HepG2 (cell line): Measurements from ENCODE around the gene IQCE. TPM values are rescaled to one million over a fixed set of nuclear protein-coding genes. Genes with fewer than 3 reads are reported as not detected.

ENCODE experiments used
- ATAC-seq: fragments of 200-7000 bp; cut with Tn5 transposase; 3 replicates; pipeline ENCODE4 v1.9.1; 2020; ENCODE audit warnings: mild to moderate bottlenecking, moderate library complexity
- BruUV-seq: library from RNA; stranded (reverse); fragments of 400-500 nt; replicated peaks from 2 replicates; lab custom pipeline; 2021; lab: Mats Ljungman, UMichigan
- CTCF ChIA-PET: fragments of 300-600 bp; formaldehyde crosslinking; extraction: SDS; loops from one replicate; lab custom pipeline; 2021; ENCODE audit warnings: low total read pairs, inconsistent platforms, low intra/inter-chr PET ratio; lab: Yijun Ruan, JAX
- POLR2A ChIA-PET: fragments of 350-600 bp; sonication (Branson Sonifier 250); formaldehyde crosslinking; loops from one replicate; lab custom pipeline; 2020; ENCODE audit warnings: antibody characterized with exemption, inconsistent platforms; lab: Yijun Ruan, JAX
- DNase-seq: peaks from one replicate; pipeline ENCODE4 v3.0.0-alpha.2; 2015; ENCODE audit warnings: low spot score
- FAIRE-seq: peaks from 3 replicates; lab custom pipeline; 2011; peaks lifted over from hg19 to GRCh38; lab: Jason Lieb, UNC
- H2AFZ ChIP-seq: one replicate; pipeline ENCODE4 v1.6.1; 2011; ENCODE audit warnings: low read length, inconsistent platforms
- H3K27ac ChIP-seq: fragments of 300-600 bp; 3 replicates; pipeline ENCODE4 v1.8.0; 2011; ENCODE audit warnings: mixed run types, mild to moderate bottlenecking, mixed read lengths, low read length, inconsistent platforms; ENCODE audit not compliant: insufficient read depth; ENCODE audit errors: extremely low read length
- H3K27me3 ChIP-seq, 2 experiments: fragments of 200-600 bp in 1 of 2; 2 replicates in 1 of 2; 3 replicates in 1 of 2; pipeline versions ENCODE4 v1.6.0 to v1.8.0; 2011; ENCODE audit warnings: low read length in 2 of 2, mild to moderate bottlenecking in 2 of 2, moderate library complexity in 2 of 2, inconsistent platforms in 1 of 2; ENCODE audit not compliant: insufficient read depth in 2 of 2, control insufficient read depth in 1 of 2
- H3K36me3 ChIP-seq, 2 experiments: fragments of 200-600 bp in 1 of 2; replicated peaks in 1 of 2; 2 replicates in 1 of 2; 3 replicates in 1 of 2; pipeline versions ENCODE4 v1.5.1 to v1.8.0; 2011; ENCODE audit warnings: low read length in 2 of 2, inconsistent platforms in 1 of 2; ENCODE audit not compliant: insufficient read depth in 2 of 2, control insufficient read depth in 1 of 2
- H3K4me1 ChIP-seq: 2 replicates; pipeline ENCODE4 v1.5.1; 2012; ENCODE audit warnings: low read length, inconsistent platforms; ENCODE audit not compliant: insufficient read depth
- H3K4me2 ChIP-seq: 2 replicates; pipeline ENCODE4 v1.6.0; 2011; ENCODE audit warnings: low read depth, low read length, inconsistent platforms
- H3K4me3 ChIP-seq, 3 experiments: fragments of 200-600 bp in 1 of 3; sonication (generic), shearing (Covaris generic) in 1 of 3; replicated peaks in 1 of 3; 2 replicates each; pipeline ENCODE4 v1.5.1; 2011 to 2016; ENCODE audit warnings: low read length in 3 of 3, inconsistent platforms in 2 of 3, low read depth in 2 of 3, mild to moderate bottlenecking in 2 of 3, control low read depth in 1 of 3, mixed read lengths in 1 of 3; ENCODE audit not compliant: insufficient read depth in 1 of 3
- H3K79me2 ChIP-seq: one replicate; pipeline ENCODE4 v1.6.1; 2011; ENCODE audit warnings: low read length, inconsistent platforms; ENCODE audit not compliant: insufficient read depth
- H3K9ac ChIP-seq: 2 replicates; pipeline ENCODE4 v1.6.0; 2011; ENCODE audit warnings: mild to moderate bottlenecking, low read depth, low read length, inconsistent platforms; ENCODE audit not compliant: insufficient read depth
- H3K9me3 ChIP-seq: 2 replicates; pipeline ENCODE4 v1.5.1; 2012; ENCODE audit warnings: mild to moderate bottlenecking, low read length
- H4K20me1 ChIP-seq: 2 replicates; pipeline ENCODE4 v1.6.0; 2011; ENCODE audit warnings: inconsistent platforms, mild to moderate bottlenecking, low read length, moderate library complexity; ENCODE audit not compliant: insufficient read depth
- NCOA1 ChIP-seq: sonication (generic); formaldehyde crosslinking; IDR thresholded peaks from 2 replicates; pipeline ENCODE4 v1.9.0; 2021; ENCODE audit warnings: missing genetic modification reagents
- NONO ChIP-seq, 2 experiments: fragments of 450-650 bp in 1 of 2; sonication (generic) in 1 of 2; formaldehyde crosslinking in 1 of 2; IDR thresholded peaks in 1 of 2; conservative IDR thresholded peaks in 1 of 2; 2 replicates each; pipeline versions ENCODE4 v1.6.1 to v1.8.0; 2017 to 2022; ENCODE audit warnings: mild to moderate bottlenecking in 1 of 2, missing genetic modification reagents in 1 of 2, moderate library complexity in 1 of 2
- ZBTB46 ChIP-seq: sonication (generic); formaldehyde crosslinking; IDR thresholded peaks from 2 replicates; pipeline ENCODE4 v1.4.0; 2020; ENCODE audit warnings: mild to moderate bottlenecking, missing genetic modification reagents, borderline replicate concordance
- ZNF572 ChIP-seq: sonication (generic); formaldehyde crosslinking; IDR thresholded peaks from 2 replicates; pipeline ENCODE4 v1.5.1; 2020; ENCODE audit warnings: mild to moderate bottlenecking, missing genetic modification reagents
- WGBS: methylation state at CpG from one replicate; pipeline ENCODE4 v1.1.6; 2017; ENCODE audit warnings: low lambda C conversion rate; 5-methylcytosine and 5-hydroxymethylcytosine counted together
- in situ Hi-C: cut with HindIII; loops from 2 replicates; pipeline ENCODE4 v1.10.0; 2017; ENCODE audit warnings: low pct_unique_long_range_greater_than_20kb; ENCODE audit not compliant: extremely low pct_ligation_motif_present
- intact Hi-C: fragments of 100-400 bp; cut with micrococcal nuclease; formaldehyde crosslinking; loops from one replicate; pipeline ENCODE4 v1.10.0; 2022; ENCODE audit not compliant: unreplicated experiment
- polyA plus RNA-seq, 8 experiments: library from polyadenylated mRNA; depleted of rRNA in 3 of 8; stranded (reverse) in 7 of 8; unstranded in 1 of 8; fragments of >200 nt; fragmentation: Illumina TruSeq in 4 of 8; extraction: Trizol in 4 of 8; gene quantifications; 2 replicates each; pipeline versions ENCODE4 v1.2.1 to v1.2.3, GENCODE V29; 2011 to 2016; ENCODE audit warnings: low read depth in 4 of 8, missing spikeins in 1 of 8, mixed read lengths in 1 of 8; ENCODE audit not compliant: insufficient read depth in 1 of 8
- total RNA-seq, 5 experiments: library from RNA; depleted of rRNA; stranded (reverse); fragments of >200 nt; fragmentation: Illumina TruSeq; extraction: Trizol; gene quantifications; 2 replicates each; pipeline ENCODE4 v1.2.3, GENCODE V29; 2016; ENCODE audit warnings: low read depth in 1 of 5

IQCE gene
- total and polyA plus RNA-seq, 2 of the 13 experiments (the other 11 are each of a cell fraction or from before 2014, with no cell fraction given): 1.5 to 2.5 TPM

- in situ Hi-C loops: no loop called here
- intact Hi-C loops: no loop called here
- Histone ChIP-seq H4K20me1 (peaks cover 37% of the 10 kb centered on the region; the same call in 1 of the 2 replicates), H3K79me2 (peaks cover 78% of the 10 kb centered on the region), H3K27me3 (no peaks in the 10 kb centered on the region), H2AFZ (no peak overlapping the region), H3K4me2 (no peak overlapping the region), H3K36me3 (peaks cover 8 to 20% of the 10 kb centered on the region in 2 experiments; a peak in 3 of 5 replicates), H3K4me1 (peaks cover 89% of the 10 kb centered on the region), H3K27ac (peak overlapping the region; percentile 79), H3K9me3 (no peaks in the 10 kb centered on the region), H3K9ac (peak overlapping the region; percentile 55; the same call in 1 of the 2 replicates), H3K4me3 (no peak overlapping the region)
- DNase-seq: no peak
- no peak for TF ChIP-seq ZBTB46
- TF ChIP-seq NCOA1 (CRISPR knock-in tag): no peak
- 0 out of 2 replicates have a peak, but pooled peaks have one; percentile 1 for TF ChIP-seq ZNF572 (CRISPR knock-in tag)
- TF ChIP-seq NONO (IDR thresholded peaks at IDR 0.05): no peak
- 0 out of 2 replicates have a peak, but pooled peaks have one; percentile 14 for TF ChIP-seq NONO (CRISPR knock-in tag; conservative IDR thresholded peaks at IDR 0.05)
- WGBS: 96% methylated on average over 5 of the region's 24 CpGs
- CTCF ChIA-PET: no interaction called here
- ATAC-seq: no peak
- no peak for FAIRE-seq
- no TSS peak for BruUV-seq
- POLR2A ChIA-PET: interaction anchor here (0.5 to 1.9 kb wide), 2 partner anchors 12 to 51 kb away, joined by 3 to 7 read pairs; no protein-coding TSS in a partner anchor
Observed at GRCh38 chr7:2639181-2639681, 80.5 kb downstream of the IQCE start.
